GM13976 (cell line): Measurements from ENCODE around the gene SLC6A7.

Source experiments
- DNase-seq: peaks from one replicate; pipeline ENCODE4 v3.0.0; 2012; ENCODE audit warnings: low spot score
- CTCF ChIP-seq: IDR thresholded peaks from 2 replicates; pipeline ENCODE4 v1.5.1; 2012; ENCODE audit warnings: borderline replicate concordance, mild to moderate bottlenecking; ENCODE audit not compliant: insufficient read depth; ENCODE audit errors: extremely low read depth, missing control alignments, control extremely low read depth
- in situ Hi-C: fragments of 300-500 bp; cut with MboI; formaldehyde crosslinking; loops from one replicate; pipeline ENCODE4 v1.12.0; 2022; ENCODE audit warnings: low sequenced_read_pairs, mixed read lengths, inconsistent platforms; ENCODE audit not compliant: unreplicated experiment

Gene SLC6A7

GRCh38 chr5:150189728-150190502 lies at the start of gene SLC6A7:
Gene SLC6A7 (plus strand): TSS chr5:150190062. CDS start chr5:150190328, 266 bp downstream.
- in situ Hi-C loops, result no loop called here
- no peak for TF ChIP-seq CTCF

GRCh38 chr5:150140830-150141229 lies 49.0 kb upstream of the SLC6A7 start:
- in situ Hi-C loops, result no loop called here
- TF ChIP-seq CTCF, result no peak
- DNase-seq, result no peak

More at GRCh38 chr5:150189728-150190502, at the start of gene SLC6A7:
- DNase-seq, result no peak

DNA sequence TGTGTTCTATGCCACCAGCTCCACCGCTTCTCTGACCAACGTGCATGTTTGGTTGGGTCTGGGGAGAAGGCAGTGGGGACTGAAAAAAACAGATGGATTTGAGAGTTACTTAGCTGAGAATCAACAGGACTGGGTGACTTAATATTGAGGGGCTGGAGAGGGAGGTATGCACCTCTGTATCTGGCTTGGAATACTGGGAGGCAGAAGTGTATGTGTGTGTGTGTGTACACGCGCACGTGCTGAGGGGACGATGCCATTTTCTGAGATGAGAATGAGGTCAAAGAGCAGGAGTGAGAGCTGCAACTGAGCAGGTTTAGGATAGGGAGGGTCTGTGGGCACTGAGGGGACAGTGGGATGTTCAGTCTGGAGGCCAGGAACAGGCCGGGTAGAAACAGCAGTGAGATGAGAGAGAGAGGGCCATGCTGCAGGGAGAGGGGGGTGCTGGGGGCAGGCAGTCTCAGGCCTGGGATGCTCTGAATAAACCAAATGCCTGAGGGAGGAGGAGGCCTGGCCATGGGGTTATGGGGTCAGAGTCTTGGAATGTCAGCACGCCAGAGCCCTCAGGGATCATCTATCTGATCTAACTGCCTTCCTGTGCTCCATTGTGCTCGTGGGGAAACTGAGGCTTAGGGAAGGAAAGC lies 48.2 kb upstream of the SLC6A7 start:
- no peak for TF ChIP-seq CTCF
- in situ Hi-C loops, result no loop called here
- no peak for DNase-seq

- in situ Hi-C loops, result no loop called here
- no peak for TF ChIP-seq CTCF
- no peak for DNase-seq
These were observed 47.5 kb upstream of the SLC6A7 start for GRCh38 chr5:150142185-150142958.

GRCh38 chr5:150142959-150143349 lies 46.9 kb upstream of the SLC6A7 start:
- in situ Hi-C loops, result no loop called here
- no peak for TF ChIP-seq CTCF
- no peak for DNase-seq
